HS-27A (cell line): ENCODE data around the gene CCDC122.

Experiments
- DNase-seq: peaks from one replicate; pipeline ENCODE4 v3.0.0-alpha.2; 2012; ENCODE audit warnings: low read depth, missing footprints

Gene CCDC122

DNA sequence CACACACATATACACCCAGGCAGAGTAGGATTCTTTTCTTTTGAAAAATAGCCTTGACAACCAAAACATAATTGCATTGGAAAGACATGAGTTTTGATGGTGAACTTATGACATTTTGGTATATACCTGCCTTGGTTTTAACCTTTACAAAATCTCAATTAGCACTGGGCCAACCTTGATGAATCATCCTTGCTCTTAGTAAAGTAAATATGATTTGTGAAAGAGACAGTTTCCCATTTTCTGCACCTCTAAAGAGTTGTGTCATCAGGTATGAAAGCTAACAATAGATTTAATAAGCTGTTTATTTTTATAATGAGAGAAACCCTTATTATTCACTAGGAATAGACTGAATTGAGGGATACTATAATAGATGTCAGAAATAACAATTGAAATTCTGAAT lies 77.0 kb downstream of the CCDC122 start:
- no peak for DNase-seq

DNA sequence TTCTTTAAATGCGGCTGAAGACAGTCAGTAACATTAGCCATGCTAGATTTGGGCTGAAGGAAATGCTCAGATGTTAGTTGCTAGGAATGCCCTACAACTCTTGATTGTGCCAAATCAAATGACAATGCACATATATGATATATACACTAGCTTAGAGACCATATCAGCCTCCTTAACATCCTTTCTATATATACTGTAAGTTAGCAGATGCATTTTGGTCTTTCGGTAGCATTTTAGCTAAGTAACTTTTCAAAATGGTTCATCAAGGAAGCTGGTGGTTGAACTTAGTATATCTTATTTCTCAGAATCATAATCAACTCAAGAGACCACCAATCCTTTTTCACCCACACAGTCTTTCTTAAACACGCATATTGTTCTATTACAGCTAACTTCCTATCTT lies 78.7 kb downstream of the CCDC122 start:
- DNase-seq, result no peak

DNA sequence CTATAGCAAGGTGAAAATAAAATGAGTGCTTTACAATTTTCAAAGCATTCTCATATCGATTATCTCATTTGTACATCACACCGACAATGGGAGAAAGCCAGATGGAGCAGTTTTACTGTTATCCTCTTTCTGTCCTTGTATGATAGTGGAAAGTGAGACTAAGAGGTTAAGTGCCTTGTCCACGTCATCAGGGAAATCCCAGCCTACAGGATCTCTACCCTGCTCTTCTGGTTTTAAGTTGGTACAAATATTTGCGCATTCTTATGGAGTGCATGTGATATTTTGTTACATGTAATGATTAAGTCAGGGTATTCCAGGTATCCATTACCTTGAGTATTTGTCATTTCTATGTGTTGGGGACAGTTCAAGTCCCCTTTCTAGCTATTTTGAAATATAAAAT lies 80.3 kb downstream of the CCDC122 start:
- DNase-seq, result no peak

DNA sequence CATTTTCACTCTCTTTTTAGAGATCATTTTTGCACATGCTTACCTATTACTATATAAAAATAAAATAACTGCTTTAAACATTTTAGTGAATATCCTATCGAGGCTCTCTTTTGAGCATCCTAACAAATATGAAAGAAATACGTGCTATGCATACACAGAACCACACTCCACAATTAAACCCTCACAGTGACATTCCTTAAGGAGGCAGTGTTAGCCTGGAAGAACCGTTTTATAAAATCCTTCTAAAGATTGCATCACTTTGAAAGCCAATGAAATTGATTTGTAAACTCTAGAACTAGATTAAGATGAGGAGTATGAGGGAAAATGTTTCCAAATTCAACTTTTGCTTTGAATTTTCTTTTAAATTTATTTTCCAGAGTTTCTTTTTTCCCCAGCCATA lies 81.7 kb downstream of the CCDC122 start:
- no peak for DNase-seq

DNA sequence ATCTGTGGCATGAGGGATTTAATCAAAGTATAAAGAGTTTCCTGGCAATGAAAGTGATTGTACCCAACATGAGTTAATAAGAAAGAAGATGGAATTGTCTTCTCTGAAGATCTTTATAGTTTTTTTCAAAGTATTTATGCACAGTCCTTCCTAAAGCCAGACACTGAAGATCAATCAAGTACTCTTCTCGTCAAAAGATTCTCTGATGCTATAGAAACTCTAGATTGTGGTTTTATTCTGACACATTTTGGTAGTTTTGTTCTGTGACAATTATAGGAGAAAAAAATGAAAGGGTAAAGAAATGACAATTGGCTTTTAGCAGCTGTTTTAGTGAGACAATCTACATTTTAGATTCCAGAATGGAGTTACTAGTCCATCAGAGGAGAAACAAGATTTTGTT lies 82.4 kb downstream of the CCDC122 start:
- DNase-seq, result no peak

DNA sequence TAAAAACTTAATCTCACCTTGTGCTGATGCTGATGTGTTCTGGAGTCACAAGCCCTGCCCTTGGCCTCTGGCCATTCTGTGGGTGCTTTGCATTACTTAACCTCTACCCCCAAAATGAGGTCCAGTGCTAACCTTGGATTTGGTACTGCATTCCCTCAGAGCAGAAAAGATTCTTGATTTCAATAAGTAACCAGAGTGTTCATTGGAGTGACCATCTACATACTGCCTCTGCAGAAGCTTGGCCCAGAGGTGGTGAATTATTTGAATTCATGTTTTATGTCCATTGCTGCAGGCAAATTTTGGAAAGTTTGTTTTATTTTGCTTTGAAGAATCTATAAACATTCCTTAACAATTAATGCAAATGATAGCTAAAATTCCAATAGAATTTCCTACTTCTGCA lies 85.1 kb downstream of the CCDC122 start:
- DNase-seq, result no peak

DNA sequence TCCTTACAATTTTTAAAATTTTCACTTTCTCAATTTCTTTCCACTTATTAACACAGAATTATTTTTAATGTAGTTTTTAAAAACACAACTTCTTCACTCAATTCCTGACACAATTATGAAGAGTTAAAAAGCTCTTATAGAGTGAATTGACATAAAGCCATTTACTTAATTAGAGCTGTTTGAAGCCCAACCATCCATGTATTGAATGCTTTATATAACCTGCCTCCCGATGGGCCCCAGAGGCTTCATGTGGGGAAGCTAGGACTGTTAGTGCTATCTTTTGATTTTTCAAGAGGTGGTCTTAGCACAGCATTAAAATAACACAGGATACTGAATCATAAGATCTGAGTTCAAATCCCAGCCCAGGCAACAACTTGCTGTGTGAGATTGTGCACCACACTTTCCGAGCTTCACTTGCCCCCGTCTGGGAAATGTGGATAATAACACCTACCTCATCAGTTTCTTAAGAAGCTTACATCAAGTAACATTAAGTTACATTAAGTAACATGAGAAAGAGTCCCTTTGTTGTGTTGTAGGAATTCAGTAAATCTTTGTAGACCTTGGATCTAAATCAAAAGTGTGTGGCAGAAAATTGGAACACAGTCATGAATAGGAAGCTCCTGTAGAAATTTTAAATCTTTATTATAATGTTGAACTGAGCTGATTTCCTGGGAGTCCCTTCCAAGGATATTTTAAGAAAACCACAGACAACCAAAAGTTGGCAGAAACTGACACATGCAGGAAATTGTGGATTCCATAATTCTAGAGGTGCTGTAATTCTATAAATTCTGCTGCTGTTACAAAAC lies 87.3 kb downstream of the CCDC122 start:
- DNase-seq, result no peak

DNA sequence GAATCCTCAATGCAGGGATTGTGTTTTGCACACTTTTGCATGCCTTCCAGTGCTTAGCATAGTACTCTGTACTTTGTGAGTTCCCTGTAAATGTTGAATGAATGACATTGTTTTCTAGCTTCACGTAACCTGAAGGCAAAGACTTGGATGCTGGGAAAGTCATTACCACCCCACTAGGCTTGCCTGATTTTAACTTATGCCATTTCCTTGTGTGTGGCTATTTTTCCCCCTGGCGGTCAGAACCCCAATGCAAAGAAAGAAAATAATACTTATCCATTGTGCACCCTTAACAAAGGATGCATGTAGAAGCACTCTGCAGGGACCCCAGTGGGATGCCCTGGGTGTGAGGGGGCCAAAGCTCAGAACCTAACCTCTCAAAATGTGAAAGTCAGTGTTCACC lies 91.5 kb downstream of the CCDC122 start:
- DNase-seq, result no peak

DNA sequence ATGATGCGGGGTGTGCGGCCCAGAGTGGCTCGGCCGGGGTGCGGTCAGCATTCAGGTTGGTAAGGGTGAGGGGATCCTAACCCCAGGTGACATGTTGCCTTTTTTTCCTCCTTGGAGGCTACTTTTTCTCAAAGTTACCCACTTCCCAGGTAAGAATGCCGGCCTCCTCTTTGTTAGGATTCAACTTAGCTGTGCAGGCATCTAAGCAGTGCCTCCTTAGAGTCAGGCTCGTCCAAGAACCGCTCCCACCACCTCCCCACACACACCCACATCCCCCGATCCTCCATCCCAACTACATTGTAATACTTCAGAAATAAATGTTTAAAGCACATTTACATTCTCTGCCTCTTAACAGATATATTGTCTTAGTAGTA lies 92.0 kb downstream of the CCDC122 start:
- DNase-seq, result no peak

DNA sequence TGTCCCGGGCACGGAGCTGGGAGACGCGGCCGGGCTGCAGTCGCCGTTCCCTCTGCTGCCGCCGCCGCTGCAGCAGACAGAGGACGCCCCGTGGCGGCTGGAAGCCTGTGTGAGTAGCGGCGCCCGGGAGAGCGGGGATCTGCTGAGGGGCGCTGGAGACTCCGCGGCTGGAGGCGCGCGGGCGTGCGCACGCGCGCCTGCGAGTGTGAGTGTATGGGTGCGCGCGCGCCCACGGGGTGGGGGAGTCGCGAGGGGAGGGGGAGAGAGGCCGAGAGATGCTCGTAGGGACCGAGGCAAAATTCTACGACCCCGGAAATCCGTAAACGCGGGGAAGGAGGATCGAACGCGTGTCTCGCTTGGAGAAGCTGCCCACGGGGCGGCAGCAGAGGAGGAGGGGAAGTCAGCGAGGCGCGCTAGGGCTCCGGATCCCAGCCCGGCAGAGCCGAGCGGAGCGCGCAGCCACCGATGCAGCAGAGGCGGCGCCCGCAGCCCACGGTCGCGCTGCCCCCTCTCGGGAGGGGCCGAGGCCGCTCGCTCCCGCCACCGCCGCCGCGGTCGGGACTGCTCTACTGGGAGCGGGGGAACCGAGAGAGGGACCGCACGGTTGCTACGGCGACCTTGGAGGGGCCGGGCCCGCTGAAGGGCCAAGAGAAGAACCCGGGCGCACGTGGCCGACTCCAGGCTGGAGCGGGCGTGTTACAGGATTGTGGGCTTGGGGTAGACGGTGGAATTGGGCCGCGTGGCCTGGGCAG lies 92.6 kb downstream of the CCDC122 start, which contains the start of gene ENOX1:
Gene ENOX1, minus strand, starts transcription at position 207 of the 752 bp plus-strand sequence.
- no peak for DNase-seq

DNA sequence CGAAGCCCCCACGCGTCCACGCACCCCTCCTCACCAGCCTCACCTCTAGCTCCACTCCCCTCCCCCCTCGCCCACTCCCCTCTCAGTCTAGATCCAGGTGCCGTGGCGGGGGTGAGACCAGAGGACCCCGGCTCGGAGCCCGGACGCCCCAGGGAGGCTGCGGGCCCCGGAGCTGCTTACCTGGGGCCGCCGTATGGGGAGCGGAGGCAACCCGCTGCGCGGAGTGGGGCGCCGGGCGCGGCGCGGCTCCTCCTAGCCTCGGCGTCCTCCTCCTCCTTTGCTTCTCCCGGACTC lies 93.1 kb downstream of the CCDC122 start:
- DNase-seq, result no peak
